GM12892 (cell line): ENCODE measurements around the gene CTSF.

ENCODE experiments used
- POLR2A ChIP-seq: IDR thresholded peaks from 2 replicates; pipeline ENCODE4 v1.6.1; 2011; ENCODE audit warnings: low read depth, low read length, control low read depth
- TAF1 ChIP-seq: IDR thresholded peaks from 2 replicates; pipeline ENCODE4 v1.6.1; 2011; ENCODE audit warnings: low read depth, mild to moderate bottlenecking, control low read depth, low read length, borderline replicate concordance

DNA sequence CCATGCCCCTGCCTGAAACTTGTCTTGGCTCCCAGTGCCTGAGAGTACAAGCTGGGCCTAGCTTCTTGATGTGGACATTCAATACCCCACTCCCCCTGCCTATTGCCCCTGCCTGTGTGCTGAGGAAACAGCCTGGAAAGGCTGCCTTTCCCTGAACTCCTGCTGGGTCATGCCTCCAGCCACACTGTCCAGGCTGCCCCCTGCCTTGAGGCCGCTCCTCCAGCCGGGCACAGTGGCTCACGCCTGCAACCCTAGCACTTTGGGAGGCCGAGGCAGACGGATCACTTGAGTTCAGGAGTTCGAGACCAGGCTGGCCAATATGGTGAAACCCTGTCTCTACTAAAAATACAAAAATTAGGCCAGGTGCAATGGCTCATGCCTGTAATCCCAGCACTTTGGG, 34.7 kb upstream of the CTSF start:
- no peak for TF ChIP-seq TAF1
- no peak for TF ChIP-seq POLR2A
